Fibroblast of mammary gland (primary cell): ENCODE data around the gene SEZ6.

Source experiments
- DNase-seq: peaks from one replicate; pipeline ENCODE4 v3.0.0-alpha.2; 2010; ENCODE audit warnings: low read depth
- H3K4me3 ChIP-seq: 2 replicates; pipeline ENCODE4 v1.5.1; 2011; ENCODE audit warnings: low read depth, mild to moderate bottlenecking, low read length, moderate library complexity; ENCODE audit not compliant: control insufficient read depth
- CTCF ChIP-seq: conservative IDR thresholded peaks from 2 replicates; pipeline ENCODE4 v1.5.1; 2011; ENCODE audit warnings: low read depth, low read length, inconsistent platforms; ENCODE audit not compliant: control insufficient read depth, insufficient read depth

Gene SEZ6

GRCh38 chr17:28977659-28978355 is 28.0 kb downstream of the SEZ6 start:
- DNase-seq: no peak
- no peak for TF ChIP-seq CTCF
- H3K4me3 ChIP-seq: no peak overlapping the region

- no peak for DNase-seq
- TF ChIP-seq CTCF: no peak
These were observed 30.2 kb downstream of the SEZ6 start for GRCh38 chr17:28975646-28976045.

GRCh38 chr17:28975031-28975430 is 30.8 kb downstream of the SEZ6 start:
- TF ChIP-seq CTCF: no peak
- H3K4me3 ChIP-seq: no peak overlapping the region
- DNase-seq: no peak

More at GRCh38 chr17:28975646-28976045, 30.2 kb downstream of the SEZ6 start:
- H3K4me3 ChIP-seq: no peak overlapping the region

GRCh38 chr17:28974451-28974850 is 31.4 kb downstream of the SEZ6 start:
- TF ChIP-seq CTCF: no peak
- no peak for DNase-seq
- H3K4me3 ChIP-seq: no peak overlapping the region

- no peak overlapping the region for H3K4me3 ChIP-seq
- DNase-seq: peak; percentile 41
- TF ChIP-seq CTCF: no peak
These were observed 32.4 kb downstream of the SEZ6 start for GRCh38 chr17:28973425-28973824.

- no peak for TF ChIP-seq CTCF
- H3K4me3 ChIP-seq: no peak overlapping the region
- DNase-seq: no peak
These were observed 33.4 kb downstream of the SEZ6 start for GRCh38 chr17:28972437-28972836.
